Measurements from ENCODE around the gene CHST2. TPM values are rescaled to one million over a fixed set of nuclear protein-coding genes. Genes with fewer than 3 reads are reported as not detected.

CHST2 gene
- total RNA-seq, 4 donors from 2014 or later, result 1.6 to 9.8 (median 5.1) TPM

DNA sequence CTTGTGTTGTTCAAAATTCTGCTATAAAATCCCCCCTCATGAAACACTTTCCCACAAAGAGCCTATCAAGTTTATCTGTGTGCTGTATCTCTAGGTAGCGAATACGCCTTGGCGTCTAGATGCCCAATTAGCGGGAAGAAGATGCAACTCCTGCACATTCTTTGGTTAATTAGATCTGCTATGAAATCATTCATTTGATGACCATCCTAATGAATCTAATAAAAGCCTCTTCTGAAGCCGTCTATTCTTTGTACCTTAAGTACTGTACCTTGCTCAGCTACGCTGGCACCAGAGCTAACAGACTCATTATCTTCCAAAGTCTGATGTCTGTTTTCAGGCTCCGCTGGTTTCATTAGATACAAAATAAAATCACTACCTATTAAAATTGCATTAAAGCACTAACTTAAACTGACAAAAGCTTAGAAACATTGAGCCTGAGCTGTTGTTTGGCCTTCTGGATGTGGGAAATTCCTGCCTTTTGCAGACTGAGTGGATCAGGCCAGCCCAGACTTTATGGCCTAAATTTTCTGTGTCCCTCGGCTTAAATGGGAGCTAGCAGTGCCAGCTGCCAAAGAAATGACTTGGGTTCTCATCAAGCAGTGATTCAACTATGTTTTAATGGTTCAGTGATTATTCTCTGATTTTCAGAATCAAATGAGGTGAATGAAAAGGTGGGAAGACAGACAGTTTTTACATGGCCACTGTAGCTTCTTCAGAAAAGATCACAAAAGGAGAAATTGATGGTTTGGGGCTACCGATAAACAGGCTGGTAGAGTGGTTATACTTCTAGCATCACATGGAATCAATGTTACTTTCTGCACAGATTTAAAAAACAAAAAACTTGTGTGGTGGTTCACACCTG lies 28.4 kb upstream of the CHST2 start:
- Histone ChIP-seq H3K4me3 (no peak overlapping the region), H3K27me3 (peaks cover 4% of the 10 kb centered on the region), H3K36me3 (no peaks in the 10 kb centered on the region), H3K9me3 (no peaks in the 10 kb centered on the region), H3K4me1 (no peaks in the 10 kb centered on the region), H3K27ac (no peak overlapping the region)
- ATAC-seq, result no peak
- TF ChIP-seq POLR2AphosphoS5 (IDR thresholded peaks at IDR 0.05) (no peak), EP300 (IDR thresholded peaks at IDR 0.05) (no peak), POLR2A (IDR thresholded peaks at IDR 0.05) (no peak), CTCF (IDR thresholded peaks at IDR 0.05) (no peak)
- 86 to 94% methylated on average over 7 to 9 of the region's 9 CpGs for WGBS, 2 donors (ENCODE audit: low coverage in 1 of 2)

- no peak overlapping the region for H3K27ac ChIP-seq
- no peaks in the 10 kb centered on the region for H3K9me3 ChIP-seq
- H3K4me3 ChIP-seq, result no peak overlapping the region
- ATAC-seq, result no peak
- H3K27me3 ChIP-seq, result peaks cover 4% of the 10 kb centered on the region
- no peaks in the 10 kb centered on the region for H3K36me3 ChIP-seq
- no peaks in the 10 kb centered on the region for H3K4me1 ChIP-seq
- WGBS, 2 donors (ENCODE audit: low coverage in 1 of 2), result 92 to 100% methylated on average over 1 of the region's 1 CpG
- no peak for TF ChIP-seq POLR2A (IDR thresholded peaks at IDR 0.05)
- TF ChIP-seq CTCF (IDR thresholded peaks at IDR 0.05), result no peak
- no peak for TF ChIP-seq EP300 (IDR thresholded peaks at IDR 0.05)
- TF ChIP-seq POLR2AphosphoS5 (IDR thresholded peaks at IDR 0.05), result no peak
Observed at GRCh38 chr3:143092191-143092590, 27.4 kb upstream of the CHST2 start.

- H3K27me3 ChIP-seq, result peaks cover 4% of the 10 kb centered on the region
- ATAC-seq, result no peak
- no peaks in the 10 kb centered on the region for H3K36me3 ChIP-seq
- no peak overlapping the region for H3K4me3 ChIP-seq
- no peaks in the 10 kb centered on the region for H3K9me3 ChIP-seq
- no peak for TF ChIP-seq EP300 (IDR thresholded peaks at IDR 0.05)
- no peak for TF ChIP-seq POLR2A (IDR thresholded peaks at IDR 0.05)
- TF ChIP-seq CTCF (IDR thresholded peaks at IDR 0.05), result no peak
- TF ChIP-seq POLR2AphosphoS5 (IDR thresholded peaks at IDR 0.05), result no peak
- WGBS, 2 donors (ENCODE audit: low coverage in 1 of 2), result 93% methylated on average over 2 of the region's 2 CpGs; no CpG with 5 or more reads in 1 of the 2 donors
- no peak overlapping the region for H3K27ac ChIP-seq
- no peaks in the 10 kb centered on the region for H3K4me1 ChIP-seq
Observed at GRCh38 chr3:143095813-143096212, 23.8 kb upstream of the CHST2 start.

DNA sequence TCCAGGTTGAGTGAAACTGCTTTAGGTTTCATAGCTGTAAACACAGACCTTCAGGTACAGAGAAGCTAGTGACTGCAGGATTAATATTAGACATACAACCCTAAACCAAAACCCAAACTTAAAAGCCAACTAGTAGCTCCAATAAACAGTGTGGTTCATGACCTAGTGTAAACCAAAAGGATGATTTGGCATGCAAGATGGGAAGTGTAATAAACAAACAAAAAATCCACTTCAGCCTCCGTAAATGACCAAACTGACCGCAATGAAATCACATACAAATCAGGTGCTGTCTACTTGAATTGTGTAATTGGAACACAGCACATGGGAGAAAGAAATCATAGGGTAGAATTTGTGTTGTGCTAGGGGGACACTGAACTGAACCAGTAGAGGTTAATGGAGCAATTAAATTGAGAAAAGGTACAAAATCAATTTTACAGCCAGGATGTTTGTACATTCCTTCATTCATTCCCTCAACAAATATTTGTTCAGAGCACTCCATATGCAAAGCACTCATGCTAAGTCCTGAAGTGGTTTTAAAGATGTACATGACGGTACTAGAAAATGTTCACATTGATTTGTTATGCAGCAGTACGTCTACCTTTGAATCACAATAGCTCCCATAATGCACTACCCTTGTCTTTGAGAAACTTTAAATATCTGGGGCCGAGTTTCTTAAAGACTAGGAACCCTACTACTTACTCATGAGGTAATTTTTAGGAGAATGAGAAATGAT lies 21.4 kb upstream of the CHST2 start:
- no peak overlapping the region for H3K4me3 ChIP-seq
- no peaks in the 10 kb centered on the region for H3K4me1 ChIP-seq
- TF ChIP-seq POLR2A (IDR thresholded peaks at IDR 0.05) (no peak), EP300 (IDR thresholded peaks at IDR 0.05) (no peak), POLR2AphosphoS5 (IDR thresholded peaks at IDR 0.05) (no peak), CTCF (IDR thresholded peaks at IDR 0.05) (no peak)
- ATAC-seq, result no peak
- H3K9me3 ChIP-seq, result no peaks in the 10 kb centered on the region
- H3K27ac ChIP-seq, result no peak overlapping the region
- WGBS, 2 donors (ENCODE audit: low coverage in 1 of 2), result 86 to 94% methylated on average over 5 of the region's 5 CpGs
- no peaks in the 10 kb centered on the region for H3K36me3 ChIP-seq
- H3K27me3 ChIP-seq, result peaks cover 4% of the 10 kb centered on the region

All from gastroesophageal sphincter (tissue), 4 donors.